22Rv1 (cell line): Measurements from ENCODE around the gene UCN2.

Experiments
- H3K27ac ChIP-seq: fragments of 450-650 bp; 2 replicates; pipeline ENCODE4 v1.5.1; 2017
- ZFX ChIP-seq: fragments of 450-650 bp; IDR thresholded peaks from 2 replicates; pipeline ENCODE4 v1.6.1; 2017; ENCODE audit warnings: antibody characterized with exemption, borderline replicate concordance
- TF ChIP-seq, protein P1 (sequence below): fragments of 450-650 bp; IDR thresholded peaks from 2 replicates; pipeline ENCODE4 v1.5.1; 2017; ENCODE audit warnings: mild to moderate bottlenecking

Gene UCN2

DNA sequence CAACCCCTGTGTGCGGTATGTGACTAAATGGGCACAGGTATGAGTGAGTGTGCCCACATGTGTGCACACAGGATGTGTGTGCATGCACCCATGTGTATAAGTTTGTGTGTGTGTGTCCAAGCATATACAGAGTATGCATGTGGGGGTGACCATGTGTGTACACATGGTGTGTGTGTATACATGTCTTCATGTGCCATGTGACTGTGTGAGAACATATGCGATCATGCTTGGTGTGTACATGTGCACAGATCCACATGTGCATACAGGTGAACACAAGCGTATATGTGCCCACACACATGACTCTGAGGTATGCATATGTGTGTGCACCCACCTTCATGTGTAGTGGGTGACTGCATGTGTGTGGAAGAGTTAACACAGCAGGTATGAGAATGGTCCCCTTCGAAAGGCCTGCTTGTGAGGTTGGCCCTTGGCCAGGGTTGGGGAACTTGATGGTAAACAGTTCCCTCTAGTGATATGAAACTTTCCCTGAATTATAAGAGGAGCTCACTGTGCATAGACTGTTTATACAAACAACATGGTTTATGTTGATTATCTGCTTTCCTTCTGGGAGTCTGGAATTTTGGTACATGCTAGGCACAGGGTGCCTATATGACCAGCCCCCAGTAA is 17.3 kb downstream of the UCN2 start:
- TF ChIP-seq, protein P1, sequence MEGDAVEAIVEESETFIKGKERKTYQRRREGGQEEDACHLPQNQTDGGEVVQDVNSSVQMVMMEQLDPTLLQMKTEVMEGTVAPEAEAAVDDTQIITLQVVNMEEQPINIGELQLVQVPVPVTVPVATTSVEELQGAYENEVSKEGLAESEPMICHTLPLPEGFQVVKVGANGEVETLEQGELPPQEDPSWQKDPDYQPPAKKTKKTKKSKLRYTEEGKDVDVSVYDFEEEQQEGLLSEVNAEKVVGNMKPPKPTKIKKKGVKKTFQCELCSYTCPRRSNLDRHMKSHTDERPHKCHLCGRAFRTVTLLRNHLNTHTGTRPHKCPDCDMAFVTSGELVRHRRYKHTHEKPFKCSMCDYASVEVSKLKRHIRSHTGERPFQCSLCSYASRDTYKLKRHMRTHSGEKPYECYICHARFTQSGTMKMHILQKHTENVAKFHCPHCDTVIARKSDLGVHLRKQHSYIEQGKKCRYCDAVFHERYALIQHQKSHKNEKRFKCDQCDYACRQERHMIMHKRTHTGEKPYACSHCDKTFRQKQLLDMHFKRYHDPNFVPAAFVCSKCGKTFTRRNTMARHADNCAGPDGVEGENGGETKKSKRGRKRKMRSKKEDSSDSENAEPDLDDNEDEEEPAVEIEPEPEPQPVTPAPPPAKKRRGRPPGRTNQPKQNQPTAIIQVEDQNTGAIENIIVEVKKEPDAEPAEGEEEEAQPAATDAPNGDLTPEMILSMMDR: no peak
- TF ChIP-seq ZFX: no peak
- H3K27ac ChIP-seq: no peak overlapping the region

DNA sequence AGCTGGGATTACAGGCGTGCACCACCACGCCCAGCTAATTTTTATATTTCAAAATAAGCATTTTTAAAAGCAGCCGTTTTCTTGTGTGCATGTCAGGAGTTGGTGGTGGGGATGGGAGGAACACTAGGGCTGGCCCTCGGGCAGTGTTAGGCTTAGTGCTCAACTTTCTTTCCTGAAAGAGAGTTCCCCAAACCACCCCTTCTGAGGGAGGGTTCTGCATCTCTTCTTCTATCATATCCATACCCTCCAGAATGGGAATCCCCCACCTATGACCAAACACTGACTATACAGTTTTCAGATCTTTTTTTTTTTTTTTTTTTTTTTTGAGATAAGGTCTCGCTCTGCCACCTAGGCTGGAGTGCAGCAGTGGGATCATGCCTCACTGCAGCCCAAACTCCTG is 19.4 kb downstream of the UCN2 start:
- H3K27ac ChIP-seq: no peak overlapping the region
- TF ChIP-seq, protein P1: no peak
- TF ChIP-seq ZFX: no peak

DNA sequence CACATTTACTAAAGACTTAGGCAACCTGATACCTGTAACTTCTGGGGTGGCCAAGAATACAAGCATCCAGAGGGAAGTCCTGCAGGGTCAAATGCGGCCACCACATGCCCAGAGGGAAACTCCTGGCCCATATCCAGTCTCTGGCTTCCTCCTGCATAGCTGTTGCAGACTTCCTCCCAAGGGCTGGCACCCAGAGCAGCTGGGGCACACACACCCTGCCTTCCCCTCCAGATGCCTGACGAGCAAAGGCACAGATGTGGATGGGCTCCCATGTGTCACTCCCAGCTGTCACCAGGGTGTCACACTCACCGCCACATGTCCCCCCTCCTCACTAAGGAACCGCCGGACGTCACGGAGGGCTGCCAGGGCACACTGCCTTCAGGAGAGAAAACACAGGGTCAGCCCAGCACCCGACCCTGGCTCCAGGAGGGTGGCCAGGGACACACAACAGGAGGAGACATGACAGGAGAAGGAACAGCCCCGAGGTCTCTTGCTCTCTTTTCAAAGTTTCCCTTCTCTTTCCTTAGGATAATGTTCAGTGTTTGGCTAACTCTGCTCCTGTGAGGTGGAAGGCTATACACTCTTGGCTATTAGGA is 20.2 kb downstream of the UCN2 start:
- TF ChIP-seq, protein P1: no peak
- TF ChIP-seq ZFX: no peak
- no peak overlapping the region for H3K27ac ChIP-seq

DNA sequence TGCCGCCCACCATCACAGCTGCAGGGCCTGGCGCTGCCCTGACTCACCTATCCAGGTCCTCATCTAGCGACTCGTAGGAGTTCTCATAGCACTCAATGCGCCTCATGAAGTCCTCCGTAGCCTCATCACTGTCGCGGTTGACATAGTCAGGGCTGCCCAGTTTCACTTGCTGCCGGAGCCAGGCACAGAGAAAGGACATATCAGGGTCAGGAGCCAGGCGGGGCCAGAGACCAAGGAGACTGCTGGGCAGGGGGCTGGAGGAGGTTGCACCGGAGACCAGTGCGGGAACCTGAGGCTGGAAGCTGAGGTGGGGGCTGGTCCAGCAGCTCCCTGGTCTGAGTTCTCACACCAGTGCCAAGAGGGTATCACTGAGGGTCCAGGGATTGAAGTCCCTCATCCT is 25.1 kb downstream of the UCN2 start:
- no peak overlapping the region for H3K27ac ChIP-seq
- TF ChIP-seq, protein P1: no peak
- TF ChIP-seq ZFX: no peak

DNA sequence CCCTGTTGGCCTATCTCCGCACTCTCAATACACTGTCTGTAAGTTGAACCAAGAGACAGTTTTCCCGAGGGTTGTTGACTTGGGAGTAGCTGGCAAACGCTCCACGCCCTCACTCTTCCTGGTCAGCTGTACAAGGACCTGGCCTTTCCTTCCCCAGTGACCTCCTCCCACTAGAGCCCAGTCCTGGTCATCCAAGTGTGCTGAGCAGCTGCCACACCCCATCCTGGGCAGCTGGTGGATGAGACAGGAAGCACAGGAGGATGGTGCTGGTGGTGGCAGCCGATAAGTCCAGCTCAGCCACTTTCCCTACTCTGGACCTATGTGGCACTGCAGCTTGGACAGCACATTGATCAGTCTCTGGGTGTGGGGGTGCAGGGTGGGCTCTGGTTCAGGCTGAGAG is 26.8 kb downstream of the UCN2 start:
- TF ChIP-seq, protein P1: no peak
- TF ChIP-seq ZFX: no peak

DNA sequence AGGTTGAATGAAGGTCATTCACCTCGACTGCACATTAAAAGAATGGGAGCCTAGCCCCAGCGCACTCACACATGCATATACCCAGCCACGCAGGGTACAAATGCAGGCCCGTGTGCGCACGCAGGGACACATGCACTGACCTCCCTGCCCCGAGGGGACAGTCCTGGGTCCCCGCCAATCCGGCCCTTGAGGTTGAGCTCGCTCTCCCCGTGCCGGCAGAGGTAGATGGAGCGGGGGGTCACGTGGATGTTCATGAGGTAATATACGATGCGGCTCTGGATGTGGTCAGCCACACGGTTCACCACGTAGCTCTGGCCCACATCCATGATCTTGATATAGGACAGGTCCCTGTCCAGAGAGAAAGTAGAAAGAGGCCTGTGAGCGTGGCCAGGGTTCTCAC is 27.5 kb downstream of the UCN2 start:
- no peak for TF ChIP-seq ZFX
- TF ChIP-seq, protein P1: no peak
- H3K27ac ChIP-seq: no peak overlapping the region

More for the DNA sequence above, 26.8 kb downstream of the UCN2 start:
- no peak overlapping the region for H3K27ac ChIP-seq

DNA sequence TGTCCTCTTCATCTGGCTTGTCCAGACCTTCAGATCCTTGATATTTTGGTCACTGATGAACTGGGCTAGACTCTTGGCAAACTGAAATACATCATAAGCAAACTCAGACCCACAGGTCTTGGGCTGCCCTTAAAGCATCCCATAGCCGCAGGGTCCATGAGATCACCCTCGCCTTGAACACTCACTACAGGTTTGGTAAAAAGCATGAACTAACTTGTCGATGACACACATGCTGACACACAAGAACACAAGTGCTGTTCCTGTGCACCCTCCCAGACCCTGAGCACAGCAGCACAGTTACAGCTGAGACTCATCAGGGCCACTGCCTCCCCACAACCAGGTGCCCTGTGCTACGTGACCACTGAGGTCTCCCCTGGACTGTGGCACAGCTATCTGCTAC is 28.0 kb downstream of the UCN2 start:
- H3K27ac ChIP-seq: no peak overlapping the region
- TF ChIP-seq ZFX: no peak
- TF ChIP-seq, protein P1: no peak
